Transverse colon (tissue), 4 donors: Measurements from ENCODE around the gene TAS2R60. TPM values are rescaled to one million over a fixed set of nuclear protein-coding genes. Genes with fewer than 3 reads are reported as not detected.

Experiments
- DNase-seq: peaks from one replicate; pipeline ENCODE4 v3.0.0-alpha.2; 2019
- H3K27ac ChIP-seq, 4 donors: fragments of 200-600 bp; sonication (generic); 2 replicates each; pipeline ENCODE4 v1.5.1; 2016 to 2018; ENCODE audit warnings: inconsistent platforms in 4 of 4
- H3K27me3 ChIP-seq: fragments of 200-600 bp; sonication (generic); 2 replicates; pipeline ENCODE4 v1.5.1; 2017; ENCODE audit warnings: inconsistent platforms
- H3K36me3 ChIP-seq, 4 donors: fragments of 200-600 bp; sonication (generic); 2 replicates each; pipeline ENCODE4 v1.5.1; 2017 to 2019; ENCODE audit warnings: inconsistent platforms in 4 of 4
- H3K4me1 ChIP-seq, 4 donors: fragments of 200-600 bp; sonication (generic); 2 replicates each; pipeline ENCODE4 v1.5.1; 2017 to 2020; ENCODE audit warnings: inconsistent platforms in 4 of 4
- H3K4me3 ChIP-seq, 4 donors: fragments of 200-600 bp; sonication (generic); 1 replicate in 1 of 4; 2 replicates in 3 of 4; pipeline versions ENCODE4 v1.5.1 to v1.6.1; 2017 to 2019; ENCODE audit warnings: inconsistent platforms in 4 of 4
- H3K9me3 ChIP-seq, 2 donors: fragments of 200-600 bp; sonication (generic); 2 replicates each; pipeline ENCODE4 v1.5.1; 2017 to 2019; ENCODE audit warnings: inconsistent platforms in 2 of 2
- CTCF ChIP-seq, 5 experiments: fragments of 200-600 bp in 3 of 5; fragments of 450-650 bp in 2 of 5; sonication (generic) in 3 of 5; IDR thresholded peaks; 1 replicate in 2 of 5; 2 replicates in 3 of 5; pipeline ENCODE4 v1.5.1; 2016 to 2017; ENCODE audit warnings: antibody characterized with exemption in 5 of 5, inconsistent platforms in 3 of 5, mild to moderate bottlenecking in 2 of 5, moderate library complexity in 1 of 5
- EP300 ChIP-seq: sonication (generic); formaldehyde crosslinking; IDR thresholded peaks from one replicate; pipeline ENCODE4 v1.6.1; 2017; ENCODE audit warnings: antibody characterized with exemption, low read depth
- POLR2A ChIP-seq: fragments of 450-650 bp; IDR thresholded peaks from one replicate; pipeline ENCODE4 v1.6.1; 2016; ENCODE audit warnings: antibody characterized with exemption, mild to moderate bottlenecking, moderate library complexity
- POLR2AphosphoS5 ChIP-seq, 3 donors: sonication (generic); formaldehyde crosslinking; IDR thresholded peaks; one replicate each; pipeline ENCODE4 v1.6.1; 2016; ENCODE audit warnings: antibody characterized with exemption in 3 of 3
- WGBS, 2 donors: methylation state at CpG; one replicate each; pipeline ENCODE4 v1.1.5; 2018; ENCODE audit warnings: low coverage in 1 of 2; 5-methylcytosine and 5-hydroxymethylcytosine counted together
- in situ Hi-C, 4 donors: fragments of 200-750 bp; cut with MboI; loops; one replicate each; pipeline versions ENCODE4 v1.15.0 to v1.15.1; 2017; ENCODE audit warnings: low sequenced_read_pairs in 3 of 4, low pct_ligation_motif_present in 1 of 4, low pct_unique_long_range_greater_than_20kb in 1 of 4
- intact Hi-C: fragments of 100-400 bp; cut with DNase I; formaldehyde crosslinking; loops from one replicate; pipeline ENCODE4 v1.15.1; 2023; ENCODE audit warnings: low total_unique reads
- total RNA-seq, 4 donors: library from RNA; depleted of rRNA; stranded (reverse); fragments of >200 nt; gene quantifications; one replicate each; pipeline ENCODE4 v1.1.0, GENCODE V29; 2016

Gene TAS2R60
- total RNA-seq, 4 donors from 2014 or later, result not detected

- intact Hi-C loops, result loop anchor here (5.0 kb wide), 1 partner anchor 516 kb away; no protein-coding TSS in a partner anchor
- no peaks in the 10 kb centered on the region for H3K36me3 ChIP-seq
- WGBS, 2 donors, result 81 to 91% methylated on average over 4 of the region's 4 CpGs
- no peak overlapping the region for H3K4me3 ChIP-seq
- H3K4me1 ChIP-seq, result no peaks in the 10 kb centered on the region
- in situ Hi-C loops, result no loop called here
- DNase-seq, result no peak
- H3K27ac ChIP-seq, result no peak overlapping the region
- no peak for TF ChIP-seq EP300
- TF ChIP-seq POLR2AphosphoS5 (IDR thresholded peaks at IDR 0.05), result no peak
- no peak for TF ChIP-seq POLR2A
- no peak for TF ChIP-seq CTCF (IDR thresholded peaks at IDR 0.05)
- H3K9me3 ChIP-seq, result no peaks in the 10 kb centered on the region
- no peaks in the 10 kb centered on the region for H3K27me3 ChIP-seq
Observed at GRCh38 chr7:143455942-143456341, 12.7 kb downstream of the TAS2R60 start.

DNA sequence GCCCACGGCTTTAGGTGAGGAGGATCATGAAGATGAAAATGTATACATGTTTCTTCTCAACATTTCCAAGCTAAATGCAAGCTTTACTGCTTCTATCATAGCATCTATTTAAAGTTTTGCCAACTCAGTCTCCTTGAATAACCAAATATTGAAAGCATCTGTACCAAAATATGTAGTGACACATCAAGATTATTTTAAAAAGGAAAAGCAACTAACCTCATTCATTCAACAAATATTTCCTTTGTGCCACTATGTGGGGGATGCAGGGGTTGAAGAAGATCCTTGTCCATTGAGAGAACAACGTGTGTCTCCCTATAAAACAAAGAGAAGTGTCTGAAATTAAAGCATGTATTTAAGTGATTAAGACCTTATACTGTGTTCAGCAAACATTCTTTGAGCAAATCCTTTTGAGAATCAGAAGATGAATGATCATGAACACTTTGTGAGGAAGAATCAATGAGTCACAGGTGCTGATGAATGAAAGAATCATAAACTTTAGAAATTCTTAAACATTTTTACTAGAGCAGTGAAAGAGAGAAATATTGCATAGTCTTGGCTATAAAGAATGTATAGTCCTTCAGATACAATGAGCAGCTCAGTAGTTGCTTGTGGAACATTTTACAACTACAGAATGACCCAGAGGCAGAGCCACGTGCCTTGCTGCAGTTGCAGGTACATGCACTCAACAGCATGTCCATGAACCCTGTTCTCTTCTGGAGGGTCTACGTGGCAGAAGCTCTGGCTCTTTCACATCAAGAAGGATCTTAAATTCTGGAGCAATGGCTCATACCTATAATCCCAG lies 13.9 kb downstream of the TAS2R60 start:
- WGBS, 2 donors, result 70 to 83% methylated on average over 2 to 4 of the region's 4 CpGs
- intact Hi-C loops, result loop anchor here (5.0 kb wide), 1 partner anchor 515 kb away; no protein-coding TSS in a partner anchor
- in situ Hi-C loops, result no loop called here
- Histone ChIP-seq H3K4me1 (no peaks in the 10 kb centered on the region), H3K27ac (no peak overlapping the region), H3K36me3 (no peaks in the 10 kb centered on the region), H3K27me3 (no peaks in the 10 kb centered on the region), H3K9me3 (peaks cover 0 to 5% of the 10 kb centered on the region in 2 donors), H3K4me3 (no peak overlapping the region)
- no peak for DNase-seq
- TF ChIP-seq POLR2AphosphoS5 (IDR thresholded peaks at IDR 0.05), result no peak
- TF ChIP-seq CTCF (IDR thresholded peaks at IDR 0.05), result no peak
- TF ChIP-seq POLR2A, result no peak
- TF ChIP-seq EP300, result no peak

DNA sequence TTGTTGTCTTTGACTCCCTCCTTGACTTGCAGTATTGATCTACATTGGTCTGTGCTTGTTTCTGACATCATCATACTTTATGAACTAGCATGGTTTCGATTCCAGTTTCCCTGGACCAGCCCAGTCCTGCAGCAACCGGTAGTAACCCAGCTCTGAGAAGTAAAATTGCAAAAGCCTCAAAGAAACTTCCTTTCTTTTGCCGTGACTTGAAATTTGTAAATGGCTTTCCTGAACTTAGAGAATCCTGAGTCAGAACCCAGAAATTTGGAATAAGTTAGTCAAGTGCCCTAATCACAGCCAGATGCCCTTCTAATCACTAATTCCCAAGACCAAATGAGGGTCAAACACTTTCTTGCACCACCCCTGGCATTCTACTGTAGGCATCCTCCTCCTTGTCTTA lies 15.0 kb downstream of the TAS2R60 start:
- H3K27ac ChIP-seq, result no peak overlapping the region
- intact Hi-C loops, result loop anchor here (5.0 kb wide), 1 partner anchor 514 kb away; no protein-coding TSS in a partner anchor
- TF ChIP-seq CTCF (IDR thresholded peaks at IDR 0.05) (no peak), POLR2AphosphoS5 (IDR thresholded peaks at IDR 0.05) (no peak), EP300 (no peak)
- in situ Hi-C loops, result no loop called here
- no peak overlapping the region for H3K4me3 ChIP-seq
- no peaks in the 10 kb centered on the region for H3K4me1 ChIP-seq
- 81 to 91% methylated on average over 3 of the region's 3 CpGs for WGBS, 2 donors
- H3K9me3 ChIP-seq, result peaks cover 0 to 5% of the 10 kb centered on the region in 2 donors
- no peaks in the 10 kb centered on the region for H3K36me3 ChIP-seq
- no peak for DNase-seq
- no peaks in the 10 kb centered on the region for H3K27me3 ChIP-seq

DNA sequence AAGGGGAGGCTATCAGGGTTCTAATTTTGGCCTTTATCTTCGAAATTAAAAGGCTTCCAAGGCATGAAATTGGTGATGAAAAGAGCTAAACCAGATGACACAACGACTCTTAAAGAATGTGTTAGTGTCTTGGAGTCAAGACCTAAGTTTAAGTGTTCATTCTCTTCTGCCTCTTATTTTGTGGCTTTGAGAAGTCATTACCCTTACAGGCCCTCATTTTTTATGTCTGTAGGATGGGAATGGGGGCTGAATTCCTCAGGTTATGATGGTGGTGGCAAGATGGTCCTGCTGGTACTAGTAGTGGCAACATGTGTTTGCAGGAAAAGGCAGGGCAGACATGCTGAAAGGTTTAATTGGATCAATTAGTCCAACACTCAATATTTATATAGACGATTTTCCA lies 15.4 kb downstream of the TAS2R60 start:
- no peak for DNase-seq
- Histone ChIP-seq H3K27ac (no peak overlapping the region), H3K4me1 (no peaks in the 10 kb centered on the region), H3K36me3 (no peaks in the 10 kb centered on the region), H3K4me3 (no peak overlapping the region), H3K9me3 (peaks cover 0 to 5% of the 10 kb centered on the region in 2 donors), H3K27me3 (no peaks in the 10 kb centered on the region)
- 82 to 90% methylated on average over 2 to 3 of the region's 3 CpGs for WGBS, 2 donors
- intact Hi-C loops (loop anchor here (5.0 kb wide), 1 partner anchor 514 kb away; no protein-coding TSS in a partner anchor), in situ Hi-C loops (no loop called here)
- no peak for TF ChIP-seq POLR2AphosphoS5 (IDR thresholded peaks at IDR 0.05)
- TF ChIP-seq EP300, result no peak
- no peak for TF ChIP-seq POLR2A
- no peak for TF ChIP-seq CTCF (IDR thresholded peaks at IDR 0.05)
